Activated CD8-positive, alpha-beta memory T cell treated with anti-CD3 and anti-CD28 coated beads, Interleukin-2, amount 50 U/mL, for 24 hours (primary cell): ENCODE data around the gene LZIC.

ENCODE experiments used
- DNase-seq: peaks from one replicate; pipeline ENCODE4 v3.0.0-alpha.2; 2020; ENCODE audit errors: extremely low read depth

LZIC gene

DNA sequence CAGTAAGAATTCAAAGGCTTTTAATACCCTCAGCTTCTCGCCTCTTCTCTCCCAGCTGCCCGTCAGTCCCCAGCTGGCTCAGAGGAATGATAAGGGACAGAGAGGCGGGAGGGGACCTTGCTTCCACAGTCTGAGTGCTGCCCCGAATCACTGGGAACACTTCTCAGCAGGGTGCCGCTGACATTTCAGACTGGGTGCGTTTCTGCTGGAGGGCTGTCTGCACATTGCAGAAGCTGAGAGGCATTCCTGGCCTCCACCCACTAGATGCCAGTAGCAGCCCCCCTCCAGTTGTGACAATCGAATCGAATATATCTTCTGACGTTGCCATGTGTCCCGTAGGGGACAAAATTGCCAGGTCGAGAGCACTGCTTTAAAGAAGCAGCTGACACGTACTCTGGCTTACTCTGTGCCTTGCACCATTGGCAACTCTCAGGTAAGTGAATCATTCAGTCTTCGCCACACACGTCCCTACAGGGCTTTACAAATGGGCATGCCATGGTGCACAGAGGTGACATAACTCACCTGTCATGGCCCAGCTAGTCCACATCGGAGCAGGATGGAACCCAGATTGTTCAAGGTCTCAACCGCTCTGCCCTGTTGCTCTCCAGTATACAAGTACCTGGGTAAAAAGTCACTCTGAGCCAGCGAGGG lies 57.0 kb downstream of the LZIC start:
- DNase-seq, result no peak

DNA sequence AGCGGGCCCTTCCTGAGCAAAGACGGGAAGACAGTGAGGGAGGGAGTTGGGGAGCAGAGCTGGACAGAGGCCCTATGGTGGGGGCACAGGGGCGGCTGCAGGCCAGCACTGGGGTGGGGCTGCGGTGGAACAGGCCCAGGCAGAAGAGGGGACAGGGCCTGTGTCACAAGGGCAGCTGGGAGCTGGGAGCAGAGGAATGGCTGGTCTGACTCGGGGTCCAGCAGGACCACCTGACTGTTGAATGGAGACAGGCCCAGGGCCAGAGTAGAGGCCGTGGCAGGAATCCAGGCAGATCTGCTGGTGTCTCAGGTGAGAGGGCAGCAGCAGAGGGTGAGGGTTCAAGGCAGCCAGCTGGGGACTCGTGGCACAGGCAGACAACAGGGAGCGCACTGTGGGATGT lies 58.4 kb downstream of the LZIC start:
- DNase-seq, result no peak

- DNase-seq, result no peak
These were observed 59.4 kb downstream of the LZIC start for GRCh38 chr1:9883585-9884449.

DNA sequence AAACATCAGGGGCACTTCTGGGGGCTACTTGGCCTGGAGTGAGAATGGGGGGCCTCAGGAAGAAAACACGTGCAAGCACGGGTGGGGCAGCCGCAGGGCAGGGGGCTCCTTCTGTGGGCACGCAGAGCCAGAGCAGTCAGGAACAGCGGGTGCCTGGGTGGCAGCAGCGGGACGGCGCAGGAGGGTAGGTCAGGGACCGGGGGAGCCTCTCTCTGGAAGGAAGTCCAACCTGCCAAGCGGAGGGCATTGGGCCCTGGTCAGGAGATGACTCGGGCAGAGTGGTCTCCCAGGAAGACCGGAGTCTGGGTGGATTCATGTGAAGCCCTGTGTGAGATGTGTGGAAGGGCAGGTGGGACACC lies 60.3 kb downstream of the LZIC start:
- DNase-seq, result no peak

DNA sequence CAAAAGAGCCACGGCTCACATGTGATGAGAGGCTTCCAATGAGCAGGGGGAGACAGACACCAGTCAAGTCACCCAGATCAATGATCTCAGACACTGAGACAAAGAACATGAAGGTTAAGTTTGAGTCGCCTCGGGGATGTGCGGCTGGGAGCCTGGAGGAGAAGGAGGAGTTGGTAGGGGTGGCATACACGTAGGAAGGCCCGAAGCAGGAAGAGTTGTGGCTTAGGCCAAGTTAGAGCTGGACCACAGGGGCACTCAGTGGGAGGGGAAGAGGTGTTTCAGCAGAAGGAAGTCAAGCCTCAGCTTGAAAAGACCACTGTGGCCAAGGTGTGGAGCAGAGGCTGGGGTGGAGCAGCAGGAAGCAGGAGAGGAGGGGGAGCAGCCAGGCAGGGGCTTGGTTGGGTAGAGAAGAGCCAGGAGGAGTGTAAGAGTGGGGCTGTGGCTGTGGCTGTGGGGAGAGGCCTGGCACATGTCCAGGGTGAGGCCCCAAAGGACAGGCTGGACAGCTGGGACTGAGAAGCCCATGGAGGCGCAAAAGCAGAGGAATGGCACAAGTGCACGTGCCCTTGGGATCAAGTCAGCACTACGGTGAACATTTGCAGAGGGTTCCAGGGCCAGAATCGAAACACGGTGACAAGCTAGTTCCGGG lies 60.8 kb downstream of the LZIC start:
- DNase-seq, result no peak

DNA sequence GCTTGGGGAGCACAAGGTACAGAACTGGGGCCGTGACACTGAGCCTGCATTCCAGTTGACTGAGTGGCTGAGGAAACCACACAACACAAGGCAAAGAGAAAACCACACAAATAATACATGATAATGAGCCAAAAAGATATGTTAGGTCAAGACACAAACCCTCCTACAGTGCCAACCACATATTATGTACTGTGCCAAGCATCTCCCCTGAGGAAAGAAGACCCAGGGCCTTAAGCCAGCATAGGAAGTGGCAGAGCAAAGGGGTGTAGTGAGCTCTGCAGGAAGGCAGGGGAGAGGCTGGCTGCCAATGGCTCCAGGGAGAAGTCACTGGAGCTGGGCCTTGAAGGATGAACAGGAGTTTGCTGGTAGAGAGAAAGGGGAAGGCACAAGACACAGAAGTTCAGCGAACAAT lies 61.3 kb downstream of the LZIC start:
- DNase-seq, result no peak
